Suprapubic skin (tissue), 4 donors: ENCODE results near the gene SAA2. TPM values are rescaled to one million over a fixed set of nuclear protein-coding genes. Genes with fewer than 3 reads are reported as not detected.
"Not testable (repeated sequence)": the region's sequence is repeated elsewhere in the genome, so short reads cannot be mapped to it uniquely, and the experiment has no call there.

Experiments
- DNase-seq, 2 donors: peaks; one replicate each; pipeline ENCODE4 v3.0.0-alpha.2; 2019; ENCODE audit warnings: low spot score in 2 of 2
- H3K27ac ChIP-seq: fragments of 200-600 bp; sonication (generic); one replicate; pipeline ENCODE4 v1.5.1; 2019
- H3K27me3 ChIP-seq: fragments of 200-600 bp; sonication (generic); one replicate; pipeline ENCODE4 v1.5.1; 2019
- H3K36me3 ChIP-seq: fragments of 200-600 bp; sonication (generic); one replicate; pipeline ENCODE4 v1.5.1; 2019
- H3K4me1 ChIP-seq: fragments of 200-600 bp; sonication (generic); one replicate; pipeline ENCODE4 v1.5.1; 2019
- H3K4me3 ChIP-seq: fragments of 200-600 bp; sonication (generic); one replicate; pipeline ENCODE4 v1.5.1; 2019; ENCODE audit warnings: mild to moderate bottlenecking
- H3K9me3 ChIP-seq: fragments of 200-600 bp; sonication (generic); one replicate; pipeline ENCODE4 v1.5.1; 2019
- CTCF ChIP-seq, 2 donors: fragments of 200-600 bp in 1 of 2; fragments of 450-650 bp in 1 of 2; sonication (generic) in 1 of 2; IDR thresholded peaks; one replicate each; pipeline ENCODE4 v1.5.1; 2016 to 2019; ENCODE audit warnings: antibody characterized with exemption in 2 of 2, mild to moderate bottlenecking in 1 of 2, moderate library complexity in 1 of 2
- EP300 ChIP-seq: sonication (generic); formaldehyde crosslinking; IDR thresholded peaks from one replicate; pipeline ENCODE4 v1.6.1; 2017; ENCODE audit warnings: antibody characterized with exemption
- POLR2A ChIP-seq, 2 donors: fragments of 450-650 bp; IDR thresholded peaks; one replicate each; pipeline ENCODE4 v1.6.1; 2017; ENCODE audit warnings: antibody characterized with exemption in 2 of 2, mild to moderate bottlenecking in 2 of 2, moderate library complexity in 2 of 2
- POLR2AphosphoS5 ChIP-seq, 3 donors: sonication (generic); formaldehyde crosslinking; IDR thresholded peaks; one replicate each; pipeline ENCODE4 v1.6.1; 2017; ENCODE audit warnings: antibody characterized with exemption in 3 of 3
- WGBS: methylation state at CpG from one replicate; pipeline ENCODE4 v1.1.5; 2018; 5-methylcytosine and 5-hydroxymethylcytosine counted together
- total RNA-seq, 4 donors: library from RNA; depleted of rRNA; stranded (reverse); fragments of >200 nt; gene quantifications; one replicate each; pipeline ENCODE4 v1.1.0, GENCODE V29; 2016

The SAA2 gene
- total RNA-seq, 4 donors from 2014 or later, result 15.0 to 30.4 (median 16.2) TPM; not detected in 1

- TF ChIP-seq POLR2AphosphoS5 (IDR thresholded peaks at IDR 0.05) (no peak), EP300 (no peak), POLR2A (IDR thresholded peaks at IDR 0.05) (no peak), CTCF (IDR thresholded peaks at IDR 0.05) (no peak)
- no peaks in the 10 kb centered on the region for H3K4me1 ChIP-seq
- no peak overlapping the region for H3K27ac ChIP-seq
- 96% methylated on average over 2 of the region's 2 CpGs for WGBS
- no peak overlapping the region for H3K4me3 ChIP-seq
- H3K9me3 ChIP-seq, result no peaks in the 10 kb centered on the region
- H3K36me3 ChIP-seq, result peaks cover 76% of the 10 kb centered on the region
- DNase-seq, result no peak
- H3K27me3 ChIP-seq, result no peaks in the 10 kb centered on the region
These were observed 34.2 kb upstream of the SAA2 start for GRCh38 chr11:18282626-18283025.

DNA sequence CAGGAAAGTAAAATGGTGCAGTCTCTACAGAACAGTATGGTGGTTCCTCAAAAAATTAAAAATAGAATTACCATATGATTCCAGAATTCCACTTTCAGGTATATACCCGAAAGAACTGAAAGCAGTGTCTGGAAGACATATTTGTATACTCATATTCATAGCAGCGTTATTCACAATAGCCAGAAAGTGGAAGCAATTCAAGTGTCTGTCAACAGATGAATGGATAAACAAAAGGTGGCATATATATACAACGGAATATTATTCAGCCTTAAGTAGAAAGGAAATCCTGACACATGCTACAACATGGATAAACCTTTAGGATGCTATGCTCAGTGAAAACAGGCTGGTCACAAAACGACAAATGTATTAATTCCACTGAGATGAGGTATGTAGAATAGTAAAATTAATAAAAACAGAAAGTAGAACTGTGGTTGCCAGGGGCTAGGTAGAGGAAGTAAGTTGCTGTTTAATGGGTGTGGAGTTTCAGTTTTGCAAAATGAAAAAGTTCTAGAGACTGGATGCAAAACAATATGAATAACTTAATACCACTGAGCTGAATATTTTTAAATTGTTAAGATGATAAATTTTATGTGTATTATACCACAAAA, 32.1 kb upstream of the SAA2 start:
- TF ChIP-seq CTCF (IDR thresholded peaks at IDR 0.05), result no peak
- no peak for TF ChIP-seq EP300
- no peak for TF ChIP-seq POLR2A (IDR thresholded peaks at IDR 0.05)
- TF ChIP-seq POLR2AphosphoS5 (IDR thresholded peaks at IDR 0.05), result no peak
- Histone ChIP-seq H3K4me1 (no peaks in the 10 kb centered on the region), H3K27ac (no peak overlapping the region), H3K36me3 (peaks cover 58% of the 10 kb centered on the region), H3K27me3 (no peaks in the 10 kb centered on the region), H3K4me3 (no peak overlapping the region), H3K9me3 (no peaks in the 10 kb centered on the region)
- DNase-seq, result no peak
- 84% methylated on average over 4 of the region's 4 CpGs for WGBS

- Histone ChIP-seq H3K27ac (no peak overlapping the region), H3K27me3 (no peaks in the 10 kb centered on the region), H3K36me3 (peaks cover 41% of the 10 kb centered on the region), H3K4me3 (no peak overlapping the region), H3K4me1 (no peaks in the 10 kb centered on the region), H3K9me3 (no peaks in the 10 kb centered on the region)
- no peak for DNase-seq
- 91% methylated on average over 5 of the region's 5 CpGs for WGBS
- no peak for TF ChIP-seq EP300
- TF ChIP-seq POLR2AphosphoS5 (IDR thresholded peaks at IDR 0.05), result no peak
- no peak for TF ChIP-seq CTCF (IDR thresholded peaks at IDR 0.05)
- no peak for TF ChIP-seq POLR2A (IDR thresholded peaks at IDR 0.05)
These were observed 29.2 kb upstream of the SAA2 start for GRCh38 chr11:18277565-18278271.

- Histone ChIP-seq H3K27ac (no peak overlapping the region), H3K4me3 (no peak overlapping the region), H3K4me1 (no peaks in the 10 kb centered on the region), H3K36me3 (peaks cover 3% of the 10 kb centered on the region), H3K27me3 (no peaks in the 10 kb centered on the region), H3K9me3 (no peaks in the 10 kb centered on the region)
- TF ChIP-seq POLR2A (IDR thresholded peaks at IDR 0.05) (no peak), POLR2AphosphoS5 (IDR thresholded peaks at IDR 0.05) (no peak), EP300 (no peak), CTCF (IDR thresholded peaks at IDR 0.05) (no peak)
- DNase-seq, result no peak
- WGBS, result 81% methylated on average over 4 of the region's 4 CpGs
These were observed 22.7 kb upstream of the SAA2 start for GRCh38 chr11:18271206-18271605.

GRCh38 chr11:18270102-18270501, 21.6 kb upstream of the SAA2 start:
- no peak for DNase-seq

DNA sequence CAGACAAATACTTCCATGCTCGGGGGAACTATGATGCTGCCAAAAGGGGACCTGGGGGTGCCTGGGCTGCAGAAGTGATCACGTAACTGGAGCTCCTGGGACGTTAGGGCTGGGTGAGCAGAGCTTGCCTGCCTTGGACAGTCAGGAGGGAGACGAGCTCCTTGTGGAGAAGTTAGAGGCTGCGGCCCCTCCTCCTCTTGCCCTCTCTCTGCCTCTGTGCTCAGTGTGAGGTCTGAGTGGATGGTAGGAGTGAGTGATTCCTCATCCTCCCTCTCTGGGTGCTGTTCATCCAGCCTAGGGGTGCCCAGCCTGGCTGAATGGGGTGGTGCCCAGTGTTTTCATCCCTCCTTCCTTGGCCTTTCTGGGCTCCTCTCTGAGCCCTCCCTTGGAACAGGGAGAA, 20.8 kb upstream of the SAA2 start:
- H3K27ac ChIP-seq, DNase-seq, H3K4me3 ChIP-seq, H3K36me3 ChIP-seq, H3K4me1 ChIP-seq, H3K27me3 ChIP-seq, H3K9me3 ChIP-seq: not testable (repeated sequence)
- 60% methylated on average over 1 of the region's 5 CpGs for WGBS

More at GRCh38 chr11:18270102-18270501, 21.6 kb upstream of the SAA2 start:
- H3K9me3 ChIP-seq, result no peaks in the 10 kb centered on the region
- 82% methylated on average over 4 of the region's 4 CpGs for WGBS
- peaks cover 3% of the 10 kb centered on the region for H3K4me1 ChIP-seq
- no peak overlapping the region for H3K4me3 ChIP-seq
- no peaks in the 10 kb centered on the region for H3K27me3 ChIP-seq
- TF ChIP-seq POLR2A (IDR thresholded peaks at IDR 0.05) (no peak), POLR2AphosphoS5 (IDR thresholded peaks at IDR 0.05) (no peak), EP300 (no peak), CTCF (IDR thresholded peaks at IDR 0.05) (no peak)
- H3K27ac ChIP-seq, result no peak overlapping the region
- no peaks in the 10 kb centered on the region for H3K36me3 ChIP-seq

GRCh38 chr11:18267335-18268133, 19.1 kb upstream of the SAA2 start:
- not testable (repeated sequence) for H3K9me3 ChIP-seq, H3K4me1 ChIP-seq, H3K4me3 ChIP-seq, H3K36me3 ChIP-seq, H3K27ac ChIP-seq, H3K27me3 ChIP-seq, DNase-seq
- WGBS, result 85% methylated on average over 3 of the region's 10 CpGs
